GM19239 (cell line): ENCODE results near the gene MYO10.
"Not testable (repeated sequence)": the region's sequence is repeated elsewhere in the genome, so short reads cannot be mapped to it uniquely, and the experiment has no call there.

Experiments
- DNase-seq: peaks from one replicate; pipeline ENCODE4 v3.0.0; 2011; ENCODE audit warnings: low spot score; ENCODE audit not compliant: insufficient read length
- FAIRE-seq: peaks from 2 replicates; lab custom pipeline; 2011; peaks lifted over from hg19 to GRCh38; lab: Jason Lieb, UNC

The MYO10 gene

DNA sequence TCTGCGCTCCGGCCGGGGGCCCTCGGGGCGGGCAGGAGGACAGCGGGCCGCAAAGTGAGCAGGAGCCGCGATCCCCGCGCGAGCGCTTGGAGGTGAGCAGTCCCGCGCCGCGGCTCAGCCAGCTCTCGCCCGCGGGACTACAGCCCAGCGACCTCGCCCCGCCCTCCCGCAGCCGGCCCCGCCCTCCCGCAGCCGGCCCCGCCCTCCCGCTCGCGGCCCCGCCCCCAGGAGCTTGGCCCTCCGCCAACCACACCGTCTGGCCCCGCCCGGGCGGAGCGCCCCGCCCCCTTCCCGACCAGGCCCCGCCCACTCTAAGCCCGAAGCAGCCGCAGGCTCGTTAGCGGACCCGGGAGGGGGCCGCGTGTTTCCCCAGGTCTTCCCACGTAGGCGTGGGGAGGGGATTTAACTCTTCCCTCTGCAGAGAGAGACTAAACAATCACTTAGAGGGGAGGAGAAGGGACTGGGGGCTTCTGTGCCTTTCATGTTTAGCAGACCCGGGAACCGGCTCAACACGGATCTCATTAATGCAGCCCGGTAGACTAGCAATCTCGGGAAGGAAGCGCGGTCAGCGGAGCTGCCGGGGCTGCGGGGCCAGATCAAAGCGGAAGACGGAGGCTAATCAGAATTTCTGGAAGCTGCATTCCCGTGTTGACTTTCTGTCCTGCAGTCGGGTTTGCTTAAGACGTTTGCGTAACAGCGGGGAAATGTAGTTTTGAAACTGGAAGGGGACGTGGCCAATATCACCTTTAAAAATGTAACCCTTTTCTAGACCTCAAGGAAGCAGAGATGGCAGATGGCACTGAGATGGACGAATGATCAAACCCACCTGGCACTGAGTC is at the start of gene MYO10:
MYO10 (minus strand) TSS at position 139 of the 839 bp plus-strand sequence. CDS start 480 bp downstream, outside the sequence.
- FAIRE-seq (no peak), DNase-seq (peak; percentile 78)

DNA sequence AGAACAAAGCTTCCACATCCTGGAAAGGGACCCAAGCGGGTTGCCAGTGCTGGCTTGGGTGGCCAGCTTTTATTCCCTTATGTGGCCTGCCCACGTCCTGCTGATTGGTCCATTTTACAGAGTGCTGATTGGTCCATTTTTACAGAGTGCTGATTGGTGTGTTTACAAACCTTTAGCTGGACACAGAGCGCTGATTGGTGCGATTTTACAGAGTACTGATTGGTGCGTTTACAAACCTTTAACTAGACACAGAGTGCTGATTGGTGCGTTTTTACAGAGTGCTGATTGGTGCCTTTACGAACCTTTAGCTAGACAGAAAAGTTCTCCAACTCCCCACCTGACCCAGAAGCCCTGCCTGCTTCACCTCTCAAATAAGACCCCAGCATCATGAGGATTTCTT is 49.2 kb upstream of the MYO10 start:
- not testable (repeated sequence) for FAIRE-seq, DNase-seq

DNA sequence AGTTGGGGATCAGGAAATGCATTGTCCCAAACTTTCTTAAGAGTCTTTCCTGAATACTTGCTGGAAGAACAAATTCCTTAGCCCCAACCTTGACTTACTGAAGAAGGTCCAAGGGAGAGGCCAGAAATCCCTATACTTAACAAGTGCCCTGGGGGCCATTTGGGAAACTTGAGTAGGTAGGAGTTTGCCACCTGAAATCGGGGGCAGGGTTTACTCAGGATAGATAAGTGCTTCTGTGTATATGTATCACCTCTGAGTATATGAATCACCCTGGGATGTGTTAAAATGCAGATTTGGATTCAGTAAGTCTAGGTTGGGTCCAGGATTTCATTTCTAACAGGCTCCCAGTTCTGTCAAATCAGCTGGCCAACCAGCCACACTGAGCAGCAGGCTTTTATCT is 47.9 kb upstream of the MYO10 start:
- FAIRE-seq (no peak), DNase-seq (no peak)

DNA sequence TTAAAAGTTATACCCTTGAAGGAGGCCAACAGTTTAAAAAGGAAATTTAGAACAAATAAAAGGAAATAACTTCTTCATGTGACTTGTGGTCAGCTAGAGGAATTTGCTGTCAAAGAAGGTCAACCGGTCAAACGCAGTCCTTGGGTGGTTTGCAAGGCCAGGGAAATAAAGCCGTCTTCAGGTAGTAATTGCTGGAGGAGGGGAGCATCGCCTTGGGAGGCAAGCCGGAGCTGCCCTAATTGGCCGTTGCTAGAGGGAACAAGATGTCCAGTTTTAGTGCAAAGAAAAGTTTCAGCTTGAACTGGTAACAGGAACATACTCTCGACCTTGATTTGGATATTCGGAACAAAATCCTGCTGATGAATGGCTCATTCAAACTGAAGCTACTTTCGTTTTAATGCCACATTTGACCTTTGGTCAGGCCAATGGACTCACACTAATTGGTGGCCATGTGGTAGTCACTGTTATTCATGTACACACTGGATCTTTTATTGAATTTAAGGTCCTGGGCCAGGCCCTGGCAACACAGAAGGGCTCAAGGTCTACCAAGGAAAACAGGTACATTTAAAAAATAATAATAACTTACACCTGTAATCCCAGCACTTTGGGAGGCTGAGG is 47.0 kb upstream of the MYO10 start:
- no peak for DNase-seq
- FAIRE-seq: no peak

DNA sequence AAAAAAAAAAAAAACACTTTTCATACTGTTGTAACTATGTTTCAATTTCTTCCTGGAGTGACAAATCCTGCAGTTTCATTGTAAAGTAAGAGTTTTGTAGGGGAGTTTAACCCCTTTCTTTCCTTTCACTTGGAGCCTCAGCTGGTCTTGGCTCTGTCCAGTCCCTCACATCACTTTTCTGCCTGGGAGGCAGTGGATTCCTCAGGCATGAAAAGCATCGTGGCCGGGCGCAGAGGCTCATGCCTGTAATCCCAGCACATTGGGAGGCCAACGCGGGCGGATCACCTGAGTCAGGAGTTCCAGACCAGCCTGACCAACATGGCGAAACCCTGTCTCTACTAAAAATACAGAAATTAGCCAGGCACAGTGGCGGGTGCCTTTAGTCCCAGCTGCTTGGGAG is 45.6 kb upstream of the MYO10 start:
- DNase-seq (no peak), FAIRE-seq (no peak)

DNA sequence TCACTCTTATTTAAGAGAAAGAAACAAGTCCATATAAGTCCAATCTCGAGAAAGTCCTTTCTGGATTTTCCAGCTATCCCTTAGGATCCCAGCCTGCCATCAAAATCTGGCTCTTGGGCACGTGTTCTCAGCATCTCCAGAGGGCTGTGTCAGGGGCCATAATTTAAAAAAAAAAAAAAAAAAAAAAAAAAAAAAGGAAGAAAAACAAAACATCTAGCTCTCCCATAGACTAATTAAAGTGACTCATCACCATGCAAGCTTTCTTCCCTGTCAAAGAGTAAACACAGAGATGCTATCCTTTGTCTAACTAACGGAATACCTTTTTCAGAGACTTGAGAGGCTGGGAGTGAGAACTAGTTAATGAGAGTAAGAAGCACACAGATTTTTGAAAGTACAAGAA is 44.9 kb upstream of the MYO10 start:
- no peak for FAIRE-seq

DNA sequence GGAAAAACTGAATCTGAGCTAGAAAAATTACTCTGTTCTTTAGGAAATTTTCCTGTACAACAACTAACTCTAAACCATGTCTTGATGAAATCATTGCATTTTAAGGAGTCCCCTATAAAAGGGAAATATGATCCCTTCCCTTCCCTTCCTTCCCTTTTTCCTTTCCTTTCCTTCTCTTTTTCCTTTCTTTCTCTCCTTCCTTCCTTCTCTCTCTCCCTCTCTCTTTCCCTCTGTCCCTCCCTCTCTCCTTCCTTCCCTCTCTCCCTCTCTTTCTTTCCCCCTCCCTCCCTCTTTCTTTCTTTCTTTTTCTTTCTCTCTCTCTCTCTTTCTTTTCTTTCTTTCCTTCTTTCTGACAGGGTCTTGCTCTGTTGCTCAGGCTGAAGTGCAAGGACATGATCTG is 42.2 kb upstream of the MYO10 start:
- no peak for DNase-seq
- FAIRE-seq: no peak

More for the DNA sequence above, 44.9 kb upstream of the MYO10 start:
- DNase-seq: no peak

DNA sequence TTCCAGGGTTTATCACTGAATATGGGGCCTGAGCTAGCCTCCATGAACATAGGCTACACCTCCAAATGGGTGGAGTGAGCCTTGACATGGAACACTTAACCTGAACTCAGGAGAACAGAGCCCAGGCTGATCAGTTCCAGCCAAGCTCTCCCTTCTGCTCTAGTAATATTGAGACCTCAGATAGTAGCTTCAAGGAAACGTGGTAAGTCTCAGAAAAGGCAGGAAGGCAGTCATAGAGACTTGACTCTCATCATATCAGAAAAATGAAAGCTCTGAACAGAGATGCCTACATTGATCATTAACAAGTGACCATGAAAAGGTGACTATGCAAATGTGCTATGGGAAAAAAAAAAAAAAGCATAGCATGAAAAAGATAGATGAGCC is 40.5 kb upstream of the MYO10 start:
- FAIRE-seq (peak; percentile 93), DNase-seq (peak; percentile 47)

DNA sequence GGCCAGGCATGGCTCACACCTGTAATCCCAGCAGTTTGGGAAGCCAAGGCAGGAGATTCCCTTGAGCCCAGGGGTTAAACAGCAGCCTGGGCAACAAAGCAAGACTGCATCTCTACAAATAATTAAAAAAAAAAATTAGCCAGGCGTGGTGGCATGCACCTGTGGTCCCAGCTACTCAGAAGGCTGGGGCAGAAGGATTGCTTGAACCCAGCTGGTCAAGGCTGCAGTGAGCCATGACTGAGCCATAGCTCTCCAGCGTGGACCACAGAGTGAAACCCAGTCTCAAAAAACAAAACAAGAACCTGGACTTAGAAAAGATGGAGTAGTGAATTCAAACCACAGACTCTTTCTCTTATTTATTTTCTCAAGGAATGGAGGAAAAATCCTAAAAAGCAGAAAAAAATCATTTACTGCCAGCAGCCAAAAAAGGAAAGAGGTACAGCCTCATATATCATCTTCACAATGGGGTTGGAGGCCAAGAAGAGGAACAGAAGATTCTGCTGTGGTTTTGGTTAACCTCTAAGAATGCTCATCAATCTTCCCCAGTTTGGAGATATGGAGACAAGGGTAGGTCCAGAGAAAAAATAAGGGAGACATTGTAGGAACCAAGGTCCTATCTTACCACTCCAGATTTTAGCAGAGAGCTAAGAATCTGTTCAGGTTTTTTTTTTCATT is 40.0 kb upstream of the MYO10 start:
- FAIRE-seq (peak; percentile 35), DNase-seq (peak; percentile 28)

DNA sequence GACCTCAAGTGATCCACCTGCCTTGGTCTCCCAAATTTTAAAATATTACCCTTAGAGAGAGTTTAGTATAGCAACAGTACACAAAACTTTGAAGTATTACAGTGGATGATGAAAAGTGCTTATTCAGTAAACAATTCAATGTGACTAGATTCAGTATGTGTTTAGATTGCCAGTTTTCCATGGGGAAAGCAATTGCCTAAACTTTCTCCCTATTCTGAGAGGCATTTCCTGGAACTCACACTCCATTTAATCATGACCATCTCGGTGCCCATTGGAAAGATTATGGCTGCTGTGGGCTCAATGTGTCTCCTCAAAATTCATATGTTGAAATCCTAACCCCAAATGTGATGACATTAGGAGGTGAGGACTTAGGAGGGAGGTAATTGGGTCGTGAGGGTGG is 38.9 kb upstream of the MYO10 start:
- DNase-seq (no peak), FAIRE-seq (no peak)

DNA sequence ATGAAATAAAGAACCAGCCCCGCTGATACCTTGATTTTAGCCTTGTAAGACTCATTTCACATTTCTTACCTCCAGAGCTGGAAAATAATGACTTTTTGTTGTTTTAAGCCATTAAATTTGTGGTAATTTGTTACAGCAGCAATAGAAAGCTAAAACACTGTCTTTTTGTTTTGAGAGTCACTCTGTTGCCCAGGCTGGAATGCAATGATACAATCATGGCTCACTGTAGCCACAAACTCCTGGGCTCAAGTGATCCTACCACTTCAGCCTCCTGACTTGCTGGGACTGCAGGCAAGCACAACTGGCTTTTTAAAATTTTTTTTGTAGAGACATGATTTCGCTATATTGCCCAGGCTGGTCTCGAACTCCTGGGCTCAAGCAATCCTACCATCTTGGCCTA is 34.7 kb upstream of the MYO10 start:
- DNase-seq (no peak), FAIRE-seq (no peak)

DNA sequence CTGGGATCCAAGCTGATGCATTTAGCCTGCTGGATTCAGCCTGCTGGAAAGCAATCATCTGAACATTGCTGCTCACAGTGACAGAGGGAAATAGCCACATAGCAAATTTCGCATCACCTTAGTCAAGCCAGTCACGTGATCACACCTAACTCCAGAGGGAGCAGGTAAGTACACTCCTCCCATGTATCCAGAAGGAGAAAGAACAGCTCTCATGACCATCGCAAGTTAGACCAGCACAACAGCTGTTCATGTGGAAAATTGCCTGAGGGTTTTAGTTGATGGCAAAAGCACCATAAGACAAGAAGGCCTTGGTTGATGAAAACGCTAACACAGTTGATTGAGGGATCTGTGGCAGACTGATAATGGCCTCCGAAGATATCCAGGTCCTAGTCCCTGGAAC is 34.2 kb upstream of the MYO10 start:
- DNase-seq: no peak
- FAIRE-seq: no peak

DNA sequence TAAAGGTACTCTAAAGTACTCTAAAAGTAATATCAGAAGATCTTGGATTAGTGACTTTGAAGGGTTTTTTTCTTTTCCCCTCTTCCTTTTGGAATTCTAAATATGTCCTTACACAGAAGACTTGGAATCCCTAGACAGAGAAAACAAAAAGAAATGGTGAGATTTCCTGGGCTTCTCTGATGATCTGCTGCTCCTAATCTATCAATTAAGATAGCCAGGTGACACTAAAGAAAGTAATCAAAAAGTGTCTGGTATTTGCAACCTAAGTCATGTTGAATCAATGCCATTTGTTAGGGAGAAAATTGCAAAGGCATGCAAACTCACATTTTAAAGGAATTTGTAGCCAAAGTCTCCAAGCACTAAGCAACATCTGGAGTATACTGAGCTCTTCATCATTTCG is 29.5 kb upstream of the MYO10 start:
- FAIRE-seq (no peak), DNase-seq (no peak)

DNA sequence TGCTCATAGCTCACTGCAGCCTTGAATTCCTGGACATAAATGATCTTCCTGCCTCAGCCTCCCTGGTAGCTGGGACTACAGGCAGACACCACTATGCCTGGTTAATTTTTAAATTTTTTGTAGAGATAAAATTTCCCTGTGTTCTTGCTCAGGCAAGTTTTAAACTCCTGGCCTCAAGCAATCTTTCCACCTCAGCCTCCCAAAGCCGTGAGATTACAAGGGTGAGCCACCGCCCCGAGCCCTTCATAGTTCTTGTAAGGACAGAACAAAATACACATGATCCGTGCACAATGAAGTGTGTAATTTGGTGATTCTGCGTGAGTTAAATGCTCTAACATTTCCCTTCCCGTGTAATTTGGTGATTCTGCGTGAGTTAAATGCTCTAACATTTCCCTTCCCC is 27.7 kb upstream of the MYO10 start:
- FAIRE-seq (no peak), DNase-seq (no peak)

DNA sequence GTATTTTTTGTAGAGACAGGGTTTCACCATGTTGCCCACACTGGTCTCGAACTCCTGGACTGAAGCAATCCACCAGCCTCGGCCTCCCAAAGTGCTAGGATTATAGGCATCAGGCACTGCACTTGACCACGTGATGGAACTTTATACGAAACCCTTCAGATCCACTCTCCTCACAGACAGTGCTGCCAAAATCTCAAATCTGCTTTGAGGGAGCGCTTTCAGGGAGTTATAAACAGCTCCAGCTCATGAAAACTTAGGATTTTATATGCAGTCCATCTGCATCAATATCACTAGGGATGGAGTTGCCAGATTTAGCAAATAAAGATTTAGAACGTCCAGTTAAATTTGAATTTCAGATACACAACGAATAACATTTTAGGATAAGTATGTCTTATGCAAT is 25.0 kb upstream of the MYO10 start:
- DNase-seq (no peak), FAIRE-seq (no peak)

DNA sequence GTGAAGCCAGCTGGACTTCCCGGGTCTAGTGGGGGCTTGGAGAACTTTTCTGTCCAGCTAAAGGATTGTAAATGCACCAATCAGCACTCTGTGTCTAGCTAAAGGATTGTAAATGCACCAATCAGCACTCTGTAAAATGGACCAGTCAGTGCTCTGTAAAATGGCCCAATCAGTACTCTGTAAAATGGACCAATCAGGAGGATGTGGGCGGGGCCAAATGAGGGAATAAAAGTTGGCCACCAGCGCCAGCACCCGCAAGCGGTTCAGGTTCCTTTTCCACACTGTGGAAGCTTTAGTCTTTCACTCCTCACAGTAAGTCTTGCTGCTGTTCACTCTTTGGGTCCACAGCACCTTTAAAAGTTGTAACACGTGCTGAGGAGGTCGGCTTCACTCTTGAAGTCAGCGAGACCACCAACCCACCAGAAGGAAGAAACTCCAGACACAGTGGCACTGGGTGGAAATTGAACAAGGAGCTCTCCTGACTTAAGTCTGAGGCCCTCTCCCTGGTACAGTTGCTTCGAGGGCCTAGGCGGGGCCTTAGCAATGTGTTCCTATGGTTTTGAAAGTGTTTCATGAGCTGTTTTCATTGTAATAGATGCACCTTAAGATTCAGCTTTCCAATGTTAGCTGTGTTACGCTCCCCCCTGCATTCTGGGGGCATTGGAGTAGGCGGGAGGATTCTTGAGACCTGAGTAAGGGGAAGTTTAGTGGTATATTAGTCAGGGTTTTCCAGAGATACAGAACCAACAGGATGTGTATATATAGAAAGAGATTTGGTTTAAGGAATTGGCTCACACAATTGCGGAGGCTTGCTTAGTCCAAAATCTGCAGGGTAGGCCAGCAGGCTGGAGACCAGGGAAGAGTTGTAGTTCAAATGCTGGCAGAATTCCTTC is 21.5 kb upstream of the MYO10 start:
- DNase-seq: no peak

DNA sequence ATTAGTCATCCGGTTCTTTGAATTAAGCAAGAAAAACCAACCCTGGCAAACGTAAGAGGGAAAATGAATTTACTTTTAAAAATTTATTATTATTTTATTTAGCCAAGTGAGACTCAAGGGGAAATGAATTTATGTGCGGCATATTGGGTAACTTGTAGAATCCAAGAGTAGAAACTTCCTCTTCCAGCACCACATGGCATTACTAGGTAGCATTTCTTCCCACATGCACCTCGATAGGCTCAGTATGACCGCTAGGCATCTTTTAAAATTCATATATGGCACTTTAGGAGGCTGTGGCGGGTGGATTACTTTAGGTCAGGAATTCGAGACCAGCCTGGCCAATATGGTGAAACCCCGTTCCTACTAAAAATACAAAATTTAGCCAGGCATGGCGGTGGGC is 17.6 kb upstream of the MYO10 start:
- no peak for FAIRE-seq
- no peak for DNase-seq

More for the DNA sequence above, 21.5 kb upstream of the MYO10 start:
- no peak for FAIRE-seq

DNA sequence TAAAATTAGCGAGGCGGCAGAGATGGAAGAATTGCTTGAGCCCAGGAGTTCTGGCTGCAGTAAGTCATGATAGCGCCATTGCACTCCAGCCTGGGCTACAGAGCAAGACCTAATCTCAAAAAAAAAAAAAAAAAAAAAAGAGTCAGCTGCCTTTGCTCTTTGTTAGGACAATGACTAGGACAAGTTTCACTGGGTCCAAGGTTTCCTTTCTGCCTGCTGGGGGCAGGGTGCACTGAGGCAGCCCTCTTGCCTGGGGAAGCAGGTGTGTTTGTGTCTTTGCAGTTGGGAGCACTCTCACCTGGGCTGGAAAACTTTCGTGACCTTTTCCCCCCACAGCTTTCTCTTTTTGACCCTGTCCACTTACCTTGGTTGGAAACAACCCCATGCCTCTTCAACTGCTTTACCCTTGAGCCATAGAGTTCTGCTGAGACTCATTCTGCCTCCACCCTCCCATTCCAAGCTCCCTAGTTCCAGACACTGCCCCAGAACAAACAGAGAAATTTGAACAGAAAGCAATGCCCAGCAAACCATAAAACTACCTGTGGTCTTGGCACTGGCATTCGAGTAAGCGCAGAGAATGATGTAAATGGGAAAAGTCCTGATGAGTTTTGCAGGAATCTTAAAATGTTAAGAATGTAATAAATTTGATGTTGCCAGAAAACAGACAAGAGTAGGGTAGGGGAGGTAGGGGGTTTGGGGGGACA is 17.0 kb upstream of the MYO10 start:
- no peak for DNase-seq
- FAIRE-seq: no peak

DNA sequence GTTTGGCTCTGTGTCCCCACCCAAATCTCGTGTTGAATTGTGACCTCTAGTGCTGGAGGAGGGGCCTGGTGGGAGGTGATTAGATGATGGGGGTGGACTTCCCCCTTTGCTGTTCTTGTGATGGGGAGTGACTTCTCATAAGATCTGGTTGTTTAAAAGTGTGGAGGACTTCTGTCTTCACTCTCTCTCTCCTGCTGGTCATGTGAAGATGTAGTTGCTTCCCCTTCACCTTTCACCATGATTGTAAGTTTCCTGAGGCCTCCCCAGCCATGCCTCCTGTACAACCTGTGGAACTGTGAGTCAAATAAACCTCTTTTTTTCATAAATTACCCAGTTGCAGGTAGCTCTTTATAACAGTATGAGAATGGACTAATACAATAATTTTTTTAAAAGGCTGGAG is 10.6 kb upstream of the MYO10 start:
- DNase-seq (no peak), FAIRE-seq (no peak)
